Aorta (tissue), 5 donors: ENCODE data around the gene CDH23. TPM values are rescaled to one million over a fixed set of nuclear protein-coding genes. Genes with fewer than 3 reads are reported as not detected.
A peak's percentile ranks its signal among the peaks of the same experiment; 100 is the strongest.
"Not testable (repeated sequence)": the region's sequence is repeated elsewhere in the genome, so short reads cannot be mapped to it uniquely, and the experiment has no call there.

Source experiments
- ATAC-seq: fragments of 200-7000 bp; cut with Tn5 transposase; one replicate; pipeline ENCODE4 v1.9.1; 2022; ENCODE audit warnings: moderate library complexity; ENCODE audit not compliant: low FRiP score
- DNase-seq, 2 donors: peaks; one replicate each; pipeline ENCODE4 v3.0.0-alpha.2; 2020
- H3K27ac ChIP-seq, 2 donors: one replicate each; pipeline ENCODE4 v1.5.1; 2013; ENCODE audit warnings: low read length in 2 of 2, mild to moderate bottlenecking in 2 of 2, moderate library complexity in 2 of 2, control low read depth in 1 of 2, inconsistent platforms in 1 of 2, low read depth in 1 of 2
- H3K27me3 ChIP-seq, 2 donors: one replicate each; pipeline ENCODE4 v1.6.1; 2013; ENCODE audit warnings: control low read depth in 1 of 2, low read length in 1 of 2, mild to moderate bottlenecking in 1 of 2, moderate library complexity in 1 of 2; ENCODE audit not compliant: insufficient read depth in 2 of 2, control insufficient read depth in 1 of 2
- H3K36me3 ChIP-seq, 2 donors: one replicate each; pipeline ENCODE4 v1.6.1; 2013; ENCODE audit warnings: control low read depth in 1 of 2, low read length in 1 of 2, mild to moderate bottlenecking in 1 of 2; ENCODE audit not compliant: insufficient read depth in 2 of 2, control insufficient read depth in 1 of 2
- H3K4me1 ChIP-seq, 2 donors: one replicate each; pipeline ENCODE4 v1.6.1; 2013; ENCODE audit warnings: low read length in 2 of 2, control low read depth in 1 of 2, mild to moderate bottlenecking in 1 of 2, moderate library complexity in 1 of 2; ENCODE audit not compliant: insufficient read depth in 2 of 2, control insufficient read depth in 1 of 2
- H3K4me3 ChIP-seq, 2 donors: one replicate each; pipeline ENCODE4 v1.5.1; 2013; ENCODE audit warnings: low read length in 2 of 2, control low read depth in 1 of 2, mild to moderate bottlenecking in 1 of 2
- H3K9me3 ChIP-seq: one replicate; pipeline ENCODE4 v1.6.1; 2013; ENCODE audit warnings: mild to moderate bottlenecking, low read length; ENCODE audit not compliant: control insufficient read depth
- WGBS, 2 donors: extraction: QIAGEN DNeasy Blood & Tissue Kit; methylation state at CpG; one replicate each; pipeline ENCODE4 v1.1.7; 2013; 5-methylcytosine and 5-hydroxymethylcytosine counted together
- intact Hi-C, 2 donors: fragments of 100-400 bp; cut with DNase I; formaldehyde crosslinking; loops; one replicate each; pipeline versions ENCODE4 v1.14.2 to v1.15.0; 2022
- polyA plus RNA-seq, 2 donors: library from polyadenylated mRNA; stranded (reverse); fragments of 200-250 nt; gene quantifications; one replicate each; pipeline ENCODE4 v1.2.3, GENCODE V29; 2013
- total RNA-seq, 2 donors: library from RNA; stranded (reverse); fragmentation: NEBNext Ultra II Directional; extraction: Animal tissue kit (Norgen Biotek cat#: 25700); gene quantifications; one replicate each; pipeline ENCODE4 v1.2.1, GENCODE V29; 2021
- donor health status: healthy with polysubstance abuse.
- donor health status: Bipolar disorder and iron deficiency.
- donor health status: DM: no; HTN: no; CAD: no.
- donor health status: DM: no; HTN: no; CAD: no.
- donor health status: DM: yes; HTN: yes; CAD: no.

The CDH23 gene
- total and polyA plus RNA-seq, 4 donors: 0.50 to 16.6 (median 7.3) TPM

- no peak for ATAC-seq
- no peaks in the 10 kb centered on the region for H3K4me1 ChIP-seq
- 89 to 91% methylated on average over 12 of the region's 12 CpGs for WGBS, 2 donors
- no peaks in the 10 kb centered on the region for H3K9me3 ChIP-seq
- no peak for DNase-seq
- no peak overlapping the region for H3K27ac ChIP-seq
- peaks cover 0 to 4% of the 10 kb centered on the region in 2 donors for H3K36me3 ChIP-seq
- H3K27me3 ChIP-seq: no peaks in the 10 kb centered on the region
- intact Hi-C loops: no loop called here
- no peak overlapping the region for H3K4me3 ChIP-seq
Observed at GRCh38 chr10:71355886-71356285, 40.8 kb upstream of the CDH23 start.

DNA sequence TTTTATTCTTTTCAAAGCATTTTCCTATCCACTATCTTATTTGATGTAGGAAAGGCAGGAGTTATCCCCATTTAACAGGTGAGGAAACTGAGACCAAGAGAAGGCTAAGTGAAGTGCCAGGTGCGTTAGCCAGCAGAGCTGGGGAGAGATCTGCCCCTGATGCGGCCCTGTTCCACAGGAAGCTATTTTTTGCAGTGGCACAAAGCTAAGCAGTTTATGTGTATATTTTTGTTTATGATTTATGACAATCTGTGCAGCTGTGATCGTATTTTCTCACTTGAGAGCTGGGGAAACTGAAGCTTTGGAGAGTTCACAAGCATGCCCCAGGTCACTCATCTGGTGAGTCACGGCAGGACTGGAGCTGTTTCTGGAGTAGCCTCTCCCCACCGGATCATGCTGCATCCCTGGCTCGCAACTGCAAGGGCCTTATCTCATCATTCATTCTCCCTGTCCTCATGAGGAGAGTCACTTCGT is 38.9 kb upstream of the CDH23 start:
- Histone ChIP-seq H3K27me3 (no peaks in the 10 kb centered on the region), H3K36me3 (peaks cover 0 to 9% of the 10 kb centered on the region in 2 donors), H3K27ac (no peak overlapping the region), H3K4me3 (no peak overlapping the region), H3K4me1 (no peaks in the 10 kb centered on the region), H3K9me3 (no peaks in the 10 kb centered on the region)
- DNase-seq: no peak
- intact Hi-C loops: no loop called here
- ATAC-seq: no peak
- 75 to 82% methylated on average over 7 of the region's 7 CpGs for WGBS, 2 donors

- Histone ChIP-seq H3K36me3 (peaks cover 0 to 10% of the 10 kb centered on the region in 2 donors), H3K4me1 (no peaks in the 10 kb centered on the region), H3K9me3 (no peaks in the 10 kb centered on the region), H3K27ac (no peak overlapping the region), H3K27me3 (no peaks in the 10 kb centered on the region), H3K4me3 (no peak overlapping the region)
- 85 to 90% methylated on average over 8 of the region's 8 CpGs for WGBS, 2 donors
- DNase-seq (no peak), ATAC-seq (no peak)
- intact Hi-C loops: no loop called here
Observed at GRCh38 chr10:71358277-71358676, 38.4 kb upstream of the CDH23 start.

GRCh38 chr10:71358906-71359305 is 37.8 kb upstream of the CDH23 start:
- ATAC-seq: not testable (repeated sequence)

DNA sequence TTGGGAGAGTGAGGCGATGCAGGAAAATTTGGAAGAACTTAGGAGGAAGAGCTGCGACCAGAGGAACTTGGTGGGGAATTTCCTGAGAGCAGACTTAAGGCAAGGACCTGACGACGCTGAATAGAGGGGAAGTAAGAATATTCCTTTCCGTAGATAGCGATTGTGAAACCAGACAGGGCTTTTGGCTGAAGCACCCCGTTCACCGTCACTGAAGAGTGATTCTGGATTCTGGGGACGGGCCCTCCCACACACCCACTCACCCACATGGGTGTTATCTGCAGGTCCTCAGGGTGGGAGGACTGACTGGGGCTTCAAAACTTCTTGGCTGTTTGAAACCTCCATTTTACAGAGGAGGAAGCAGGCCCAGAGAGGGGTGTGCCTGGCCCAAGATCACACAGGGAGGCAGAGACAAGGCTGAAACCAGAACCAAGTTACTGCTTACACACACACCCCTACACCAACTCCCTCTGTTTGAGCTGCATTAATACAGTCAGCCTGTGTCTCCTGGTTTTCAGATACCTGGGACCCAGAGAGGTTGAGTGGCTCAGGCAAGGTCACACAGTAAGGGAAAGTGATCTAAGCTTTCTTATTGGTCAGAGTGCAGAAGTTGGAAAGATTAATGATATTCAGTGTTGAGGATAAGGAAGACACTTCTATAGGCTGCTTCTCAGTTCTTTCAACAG is 37.2 kb upstream of the CDH23 start:
- 73 to 78% methylated on average over 9 of the region's 9 CpGs for WGBS, 2 donors
- intact Hi-C loops: no loop called here
- Histone ChIP-seq H3K27ac (no peak overlapping the region), H3K9me3 (no peaks in the 10 kb centered on the region), H3K4me1 (no peaks in the 10 kb centered on the region), H3K27me3 (no peaks in the 10 kb centered on the region), H3K36me3 (peaks cover 0 to 10% of the 10 kb centered on the region in 2 donors), H3K4me3 (no peak overlapping the region)
- ATAC-seq (peak; percentile 6), DNase-seq (peak in 1 of 2 donors; percentile 58)

More at GRCh38 chr10:71358906-71359305, 37.8 kb upstream of the CDH23 start:
- intact Hi-C loops, DNase-seq, H3K9me3 ChIP-seq, H3K27ac ChIP-seq, H3K4me3 ChIP-seq, H3K36me3 ChIP-seq, H3K27me3 ChIP-seq, H3K4me1 ChIP-seq: not testable (repeated sequence)
- 92 to 94% methylated on average over 10 of the region's 10 CpGs for WGBS, 2 donors

DNA sequence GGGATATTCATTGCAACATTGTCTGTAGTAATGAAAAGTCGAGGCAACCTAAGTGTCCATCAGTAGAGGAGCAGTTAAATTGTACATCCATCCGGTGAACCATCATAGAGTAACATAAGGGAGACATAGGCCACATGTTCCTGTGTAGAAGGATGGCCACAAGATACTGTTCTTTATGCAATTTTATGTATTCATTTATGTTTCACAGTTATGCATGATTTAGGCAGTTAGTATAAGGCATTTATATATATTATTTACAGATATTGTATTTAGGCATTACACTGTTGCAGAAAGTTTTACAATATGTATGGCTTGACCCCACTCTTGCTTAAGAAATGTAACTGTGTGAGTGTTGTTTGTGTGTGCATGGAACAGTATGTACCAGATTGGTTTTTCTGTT is 36.0 kb upstream of the CDH23 start:
- H3K9me3 ChIP-seq: no peaks in the 10 kb centered on the region
- H3K27me3 ChIP-seq: no peaks in the 10 kb centered on the region
- DNase-seq (no peak), ATAC-seq (no peak)
- H3K27ac ChIP-seq: no peak overlapping the region
- H3K4me1 ChIP-seq: no peaks in the 10 kb centered on the region
- no peak overlapping the region for H3K4me3 ChIP-seq
- 84 to 88% methylated on average over 2 of the region's 2 CpGs for WGBS, 2 donors
- peaks cover 0 to 10% of the 10 kb centered on the region in 2 donors for H3K36me3 ChIP-seq
- intact Hi-C loops: no loop called here

GRCh38 chr10:71361581-71361980 is 35.1 kb upstream of the CDH23 start:
- 92 to 96% methylated on average over 7 of the region's 7 CpGs for WGBS, 2 donors
- intact Hi-C loops: no loop called here
- ATAC-seq (no peak), DNase-seq (no peak)
- peaks cover 0 to 6% of the 10 kb centered on the region in 2 donors for H3K36me3 ChIP-seq
- no peaks in the 10 kb centered on the region for H3K9me3 ChIP-seq
- H3K27ac ChIP-seq: no peak overlapping the region
- H3K27me3 ChIP-seq: no peaks in the 10 kb centered on the region
- no peak overlapping the region for H3K4me3 ChIP-seq
- H3K4me1 ChIP-seq: no peaks in the 10 kb centered on the region

- WGBS, 2 donors: 93 to 95% methylated on average over 16 of the region's 16 CpGs
- ATAC-seq (no peak), DNase-seq (no peak)
- Histone ChIP-seq H3K27ac (no peak overlapping the region), H3K4me3 (no peak overlapping the region), H3K27me3 (no peaks in the 10 kb centered on the region), H3K4me1 (no peaks in the 10 kb centered on the region), H3K36me3 (peaks cover 0 to 6% of the 10 kb centered on the region in 2 donors), H3K9me3 (no peaks in the 10 kb centered on the region)
- intact Hi-C loops: no loop called here
Observed at GRCh38 chr10:71362141-71362540, 34.6 kb upstream of the CDH23 start.

DNA sequence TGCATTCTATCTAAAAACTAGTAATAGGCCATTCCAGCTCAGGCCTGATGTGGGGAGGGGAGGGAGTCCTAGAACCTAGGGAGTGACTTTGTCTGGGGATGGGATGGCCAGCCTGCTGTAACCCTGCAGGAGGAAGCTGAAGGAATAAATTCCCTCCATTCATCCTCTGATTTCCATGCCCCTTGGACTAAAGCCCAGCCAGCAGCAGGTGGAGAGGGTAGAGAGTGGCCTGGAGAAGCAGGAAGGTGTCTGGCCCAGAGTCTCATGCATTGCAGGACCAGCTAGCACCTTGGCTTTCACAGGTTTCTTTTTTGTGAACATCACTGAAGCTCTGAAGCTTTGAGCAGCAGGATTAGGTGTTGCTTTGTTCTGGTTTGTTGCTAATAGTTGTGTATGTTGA is 32.8 kb upstream of the CDH23 start:
- intact Hi-C loops: no loop called here
- ATAC-seq: no peak

More for the DNA sequence above, 32.8 kb upstream of the CDH23 start:
- no peaks in the 10 kb centered on the region for H3K4me1 ChIP-seq
- H3K36me3 ChIP-seq: peaks cover 0 to 6% of the 10 kb centered on the region in 2 donors
- no peak overlapping the region for H3K4me3 ChIP-seq
- no peaks in the 10 kb centered on the region for H3K9me3 ChIP-seq
- H3K27ac ChIP-seq: no peak overlapping the region
- no peaks in the 10 kb centered on the region for H3K27me3 ChIP-seq
- DNase-seq: peak in 1 of 2 donors; percentile 11
